NCI-H2081 treated with DMSO at 0.1 percent for 48 hours (cell line): ENCODE measurements around the gene PRKACA.

ENCODE experiments used
- DNase-seq: peaks from one replicate; lab custom pipeline; 2025; lab: John Stamatoyannopoulos, UW

PRKACA gene

GRCh38 chr19:14117668-14118164 is at the start of gene PRKACA:
PRKACA (minus strand) TSS chr19:14117762; CDS start chr19:14117547, 215 bp downstream.
- peak; percentile 90 for DNase-seq

GRCh38 chr19:14166999-14167575 is 49.5 kb upstream of the PRKACA start:
- DNase-seq, result no peak

GRCh38 chr19:14165990-14166830 is 48.6 kb upstream of the PRKACA start:
- DNase-seq, result no peak

GRCh38 chr19:14164724-14165493 is 47.3 kb upstream of the PRKACA start:
- DNase-seq, result no peak

GRCh38 chr19:14164082-14164481 is 46.5 kb upstream of the PRKACA start:
- DNase-seq, result no peak

GRCh38 chr19:14162871-14163297 is 45.3 kb upstream of the PRKACA start:
- no peak for DNase-seq

GRCh38 chr19:14161305-14161704 is 43.7 kb upstream of the PRKACA start:
- DNase-seq, result no peak

GRCh38 chr19:14160017-14160703 is 42.6 kb upstream of the PRKACA start:
- DNase-seq, result no peak

- no peak for DNase-seq
Observed at GRCh38 chr19:14159059-14159458, 41.5 kb upstream of the PRKACA start.

- DNase-seq, result no peak
Observed at GRCh38 chr19:14158276-14159023, 40.9 kb upstream of the PRKACA start.

- no peak for DNase-seq
Observed at GRCh38 chr19:14156971-14157717, 39.6 kb upstream of the PRKACA start.

- no peak for DNase-seq
Observed at GRCh38 chr19:14156122-14156521, 38.6 kb upstream of the PRKACA start.

- no peak for DNase-seq
Observed at GRCh38 chr19:14155371-14155770, 37.8 kb upstream of the PRKACA start.

GRCh38 chr19:14152713-14153112 is 35.2 kb upstream of the PRKACA start:
- DNase-seq, result no peak

GRCh38 chr19:14150770-14151661 is 33.5 kb upstream of the PRKACA start:
- no peak for DNase-seq

GRCh38 chr19:14150041-14150769 is 32.6 kb upstream of the PRKACA start:
- no peak for DNase-seq

GRCh38 chr19:14149509-14149994 is 32.0 kb upstream of the PRKACA start:
- DNase-seq, result no peak

GRCh38 chr19:14148751-14149410 is 31.3 kb upstream of the PRKACA start:
- no peak for DNase-seq
